ENCODE results near the gene SLC22A17. TPM values are rescaled to one million over a fixed set of nuclear protein-coding genes. Genes with fewer than 3 reads are reported as not detected.

Gene SLC22A17
- total and polyA plus RNA-seq, 2 of the 13 experiments (the other 11 are each of a cell fraction or from before 2014, with no cell fraction given), result 0.95 to 1.1 TPM

DNA sequence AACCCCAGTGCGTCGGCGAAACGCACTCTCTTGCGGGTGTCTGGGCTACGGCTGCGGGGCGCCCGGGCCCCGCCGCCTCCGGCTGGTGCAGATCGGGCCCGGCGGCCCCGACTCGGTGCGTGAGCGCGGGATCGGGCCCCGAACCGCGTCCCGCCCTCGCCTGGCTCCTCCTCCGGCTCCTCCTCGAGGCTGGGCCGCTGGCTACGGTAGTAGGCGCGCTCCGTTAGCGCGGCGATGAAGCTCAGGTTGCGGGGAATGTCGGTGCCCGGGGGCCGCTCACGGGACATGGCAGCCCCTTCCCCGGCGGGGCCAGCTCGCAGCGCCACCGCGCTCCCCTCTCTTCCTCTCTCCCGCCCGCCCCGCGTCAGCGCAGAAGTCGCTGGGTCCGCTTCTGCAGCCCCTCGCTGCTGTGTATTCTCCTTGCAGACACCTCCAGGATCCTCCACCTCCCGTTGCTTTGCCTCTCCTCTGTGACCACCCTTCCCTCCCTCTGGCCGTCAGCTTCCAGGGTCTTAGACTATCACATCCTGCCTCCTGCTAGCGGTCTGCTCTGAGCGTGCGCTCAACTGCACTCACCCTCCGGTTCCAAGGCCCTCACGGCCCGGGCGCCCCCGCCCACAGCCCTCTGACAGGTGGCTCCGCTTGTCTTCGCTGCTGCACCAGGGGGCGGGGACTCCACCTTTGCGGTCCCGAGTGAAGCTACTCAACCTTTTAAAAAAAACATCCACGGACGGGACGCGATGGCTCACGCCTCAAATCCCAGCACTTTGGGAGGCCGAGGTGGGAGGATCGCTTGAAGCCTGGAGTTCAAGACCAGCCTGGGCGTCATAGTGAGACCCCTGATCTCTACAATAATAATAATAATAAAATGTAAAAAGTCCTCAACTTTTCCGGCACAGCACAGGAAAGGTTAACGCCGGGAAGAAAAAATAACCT lies 50.1 kb downstream of the SLC22A17 start, which contains the start of gene PPP1R3E (continued):
- TF ChIP-seq HNF4G (IDR thresholded peaks at IDR 0.05; ENCODE audit: borderline replicate concordance, low read depth, low read length) (no peak), HNF4G (CRISPR knock-in tag; IDR thresholded peaks at IDR 0.05; ENCODE audit: borderline replicate concordance, low read depth) (peak; percentile 24; the same call in 1 of the 2 replicates), KAT2B (IDR thresholded peaks at IDR 0.05; ENCODE audit: borderline replicate concordance, low read depth, low read length) (peak; percentile 11; the same call in 1 of the 2 replicates), FOSL2 (CRISPR knock-in tag; IDR thresholded peaks at IDR 0.05) (peak; percentile 52; the same call in 1 of the 2 replicates), FOXP1 (IDR thresholded peaks at IDR 0.05) (no peak), FOXP1 (CRISPR knock-in tag; IDR thresholded peaks at IDR 0.05) (no peak), ZNF530 (CRISPR knock-in tag; IDR thresholded peaks at IDR 0.05; ENCODE audit: low read depth) (no peak), CCDC6 (CRISPR knock-in tag; IDR thresholded peaks at IDR 0.05) (no peak), HDAC2 (CRISPR knock-in tag; IDR thresholded peaks at IDR 0.05) (peak; percentile 76), KDM5B (CRISPR knock-in tag; IDR thresholded peaks at IDR 0.05; ENCODE audit: borderline replicate concordance) (peak; percentile 100), ZBTB42 (CRISPR knock-in tag; IDR thresholded peaks at IDR 0.05) (0 out of 2 replicates have a peak, but pooled peaks have one; percentile 85), ZNF720 (CRISPR knock-in tag; IDR thresholded peaks at IDR 0.05) (peak; percentile 51; the same call in 1 of the 2 replicates), NFRKB (IDR thresholded peaks at IDR 0.05) (no peak), ZIK1 (CRISPR knock-in tag; IDR thresholded peaks at IDR 0.05; ENCODE audit: borderline replicate concordance, low read depth) (peak; percentile 55; the same call in 1 of the 2 replicates), ZFP37 (CRISPR knock-in tag; IDR thresholded peaks at IDR 0.05; ENCODE audit: borderline replicate concordance) (peak; percentile 91), SYNCRIP (IDR thresholded peaks at IDR 0.05; ENCODE audit: insufficient read depth, low read depth, low read length) (no peak), ZZZ3 (CRISPR knock-in tag; IDR thresholded peaks at IDR 0.05; ENCODE audit: borderline replicate concordance) (no peak; the same call in 1 of the 2 replicates), ZNF790 (CRISPR knock-in tag; IDR thresholded peaks at IDR 0.05; ENCODE audit: borderline replicate concordance) (peak; percentile 82), SP1 (IDR thresholded peaks at IDR 0.05) (no peak), SP1 (CRISPR knock-in tag; IDR thresholded peaks at IDR 0.05) (peak; percentile 49), EP300 (IDR thresholded peaks at IDR 0.05; ENCODE audit: low read depth in 2 of 2, low read length in 2 of 2) (no peak; a peak in 1 of 4 replicates), EP300 (CRISPR knock-in tag; IDR thresholded peaks at IDR 0.05; ENCODE audit: borderline replicate concordance) (peak; percentile 66; the same call in 1 of the 2 replicates)
- TF ChIP-seq, protein P1, sequence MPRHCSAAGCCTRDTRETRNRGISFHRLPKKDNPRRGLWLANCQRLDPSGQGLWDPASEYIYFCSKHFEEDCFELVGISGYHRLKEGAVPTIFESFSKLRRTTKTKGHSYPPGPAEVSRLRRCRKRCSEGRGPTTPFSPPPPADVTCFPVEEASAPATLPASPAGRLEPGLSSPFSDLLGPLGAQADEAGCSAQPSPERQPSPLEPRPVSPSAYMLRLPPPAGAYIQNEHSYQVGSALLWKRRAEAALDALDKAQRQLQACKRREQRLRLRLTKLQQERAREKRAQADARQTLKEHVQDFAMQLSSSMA (CRISPR knock-in tag; IDR thresholded peaks at IDR 0.05), result peak; percentile 93
- TF ChIP-seq, protein P2, sequence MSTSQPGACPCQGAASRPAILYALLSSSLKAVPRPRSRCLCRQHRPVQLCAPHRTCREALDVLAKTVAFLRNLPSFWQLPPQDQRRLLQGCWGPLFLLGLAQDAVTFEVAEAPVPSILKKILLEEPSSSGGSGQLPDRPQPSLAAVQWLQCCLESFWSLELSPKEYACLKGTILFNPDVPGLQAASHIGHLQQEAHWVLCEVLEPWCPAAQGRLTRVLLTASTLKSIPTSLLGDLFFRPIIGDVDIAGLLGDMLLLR (CRISPR knock-in tag; IDR thresholded peaks at IDR 0.05), result peak; percentile 31
- TF ChIP-seq, protein P3, sequence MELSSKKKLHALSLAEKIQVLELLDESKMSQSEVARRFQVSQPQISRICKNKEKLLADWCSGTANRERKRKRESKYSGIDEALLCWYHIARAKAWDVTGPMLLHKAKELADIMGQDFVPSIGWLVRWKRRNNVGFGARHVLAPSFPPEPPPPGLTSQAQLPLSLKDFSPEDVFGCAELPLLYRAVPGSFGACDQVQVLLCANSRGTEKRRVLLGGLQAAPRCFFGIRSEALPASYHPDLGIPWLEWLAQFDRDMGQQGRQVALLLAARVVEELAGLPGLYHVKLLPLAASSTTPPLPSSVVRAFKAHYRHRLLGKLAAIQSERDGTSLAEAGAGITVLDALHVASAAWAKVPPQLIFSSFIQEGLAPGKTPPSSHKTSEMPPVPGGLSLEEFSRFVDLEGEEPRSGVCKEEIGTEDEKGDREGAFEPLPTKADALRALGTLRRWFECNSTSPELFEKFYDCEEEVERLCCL (CRISPR knock-in tag; IDR thresholded peaks at IDR 0.05; ENCODE audit: borderline replicate concordance), result peak; percentile 93; the same call in 1 of the 2 replicates
- TF ChIP-seq, protein P4, sequence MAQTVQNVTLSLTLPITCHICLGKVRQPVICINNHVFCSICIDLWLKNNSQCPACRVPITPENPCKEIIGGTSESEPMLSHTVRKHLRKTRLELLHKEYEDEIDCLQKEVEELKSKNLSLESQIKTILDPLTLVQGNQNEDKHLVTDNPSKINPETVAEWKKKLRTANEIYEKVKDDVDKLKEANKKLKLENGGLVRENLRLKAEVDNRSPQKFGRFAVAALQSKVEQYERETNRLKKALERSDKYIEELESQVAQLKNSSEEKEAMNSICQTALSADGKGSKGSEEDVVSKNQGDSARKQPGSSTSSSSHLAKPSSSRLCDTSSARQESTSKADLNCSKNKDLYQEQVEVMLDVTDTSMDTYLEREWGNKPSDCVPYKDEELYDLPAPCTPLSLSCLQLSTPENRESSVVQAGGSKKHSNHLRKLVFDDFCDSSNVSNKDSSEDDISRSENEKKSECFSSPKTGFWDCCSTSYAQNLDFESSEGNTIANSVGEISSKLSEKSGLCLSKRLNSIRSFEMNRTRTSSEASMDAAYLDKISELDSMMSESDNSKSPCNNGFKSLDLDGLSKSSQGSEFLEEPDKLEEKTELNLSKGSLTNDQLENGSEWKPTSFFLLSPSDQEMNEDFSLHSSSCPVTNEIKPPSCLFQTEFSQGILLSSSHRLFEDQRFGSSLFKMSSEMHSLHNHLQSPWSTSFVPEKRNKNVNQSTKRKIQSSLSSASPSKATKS (CRISPR knock-in tag; IDR thresholded peaks at IDR 0.05), result no peak
